Transverse colon (tissue), 4 donors: ENCODE measurements around the gene SOX8. TPM values are rescaled to one million over a fixed set of nuclear protein-coding genes. Genes with fewer than 3 reads are reported as not detected.

Experiments
- DNase-seq: peaks from one replicate; pipeline ENCODE4 v3.0.0-alpha.2; 2019
- H3K27ac ChIP-seq, 4 donors: fragments of 200-600 bp; sonication (generic); 2 replicates each; pipeline ENCODE4 v1.5.1; 2016 to 2018; ENCODE audit warnings: inconsistent platforms in 4 of 4
- H3K27me3 ChIP-seq: fragments of 200-600 bp; sonication (generic); 2 replicates; pipeline ENCODE4 v1.5.1; 2017; ENCODE audit warnings: inconsistent platforms
- H3K36me3 ChIP-seq, 4 donors: fragments of 200-600 bp; sonication (generic); 2 replicates each; pipeline ENCODE4 v1.5.1; 2017 to 2019; ENCODE audit warnings: inconsistent platforms in 4 of 4
- H3K4me1 ChIP-seq, 4 donors: fragments of 200-600 bp; sonication (generic); 2 replicates each; pipeline ENCODE4 v1.5.1; 2017 to 2020; ENCODE audit warnings: inconsistent platforms in 4 of 4
- H3K4me3 ChIP-seq, 4 donors: fragments of 200-600 bp; sonication (generic); 1 replicate in 1 of 4; 2 replicates in 3 of 4; pipeline versions ENCODE4 v1.5.1 to v1.6.1; 2017 to 2019; ENCODE audit warnings: inconsistent platforms in 4 of 4
- H3K9me3 ChIP-seq, 2 donors: fragments of 200-600 bp; sonication (generic); 2 replicates each; pipeline ENCODE4 v1.5.1; 2017 to 2019; ENCODE audit warnings: inconsistent platforms in 2 of 2
- CTCF ChIP-seq, 5 experiments: fragments of 200-600 bp in 3 of 5; fragments of 450-650 bp in 2 of 5; sonication (generic) in 3 of 5; IDR thresholded peaks; 1 replicate in 2 of 5; 2 replicates in 3 of 5; pipeline ENCODE4 v1.5.1; 2016 to 2017; ENCODE audit warnings: antibody characterized with exemption in 5 of 5, inconsistent platforms in 3 of 5, mild to moderate bottlenecking in 2 of 5, moderate library complexity in 1 of 5
- EP300 ChIP-seq: sonication (generic); formaldehyde crosslinking; IDR thresholded peaks from one replicate; pipeline ENCODE4 v1.6.1; 2017; ENCODE audit warnings: antibody characterized with exemption, low read depth
- POLR2A ChIP-seq: fragments of 450-650 bp; IDR thresholded peaks from one replicate; pipeline ENCODE4 v1.6.1; 2016; ENCODE audit warnings: antibody characterized with exemption, mild to moderate bottlenecking, moderate library complexity
- POLR2AphosphoS5 ChIP-seq, 3 donors: sonication (generic); formaldehyde crosslinking; IDR thresholded peaks; one replicate each; pipeline ENCODE4 v1.6.1; 2016; ENCODE audit warnings: antibody characterized with exemption in 3 of 3
- WGBS, 2 donors: methylation state at CpG; one replicate each; pipeline ENCODE4 v1.1.5; 2018; ENCODE audit warnings: low coverage in 1 of 2; 5-methylcytosine and 5-hydroxymethylcytosine counted together
- in situ Hi-C, 4 donors: fragments of 200-750 bp; cut with MboI; loops; one replicate each; pipeline versions ENCODE4 v1.15.0 to v1.15.1; 2017; ENCODE audit warnings: low sequenced_read_pairs in 3 of 4, low pct_ligation_motif_present in 1 of 4, low pct_unique_long_range_greater_than_20kb in 1 of 4
- intact Hi-C: fragments of 100-400 bp; cut with DNase I; formaldehyde crosslinking; loops from one replicate; pipeline ENCODE4 v1.15.1; 2023; ENCODE audit warnings: low total_unique reads
- total RNA-seq, 4 donors: library from RNA; depleted of rRNA; stranded (reverse); fragments of >200 nt; gene quantifications; one replicate each; pipeline ENCODE4 v1.1.0, GENCODE V29; 2016

SOX8 gene
- total RNA-seq, 4 donors from 2014 or later = 0.37 to 1.9 (median 0.50) TPM

- 90% methylated on average over 22 of the region's 22 CpGs; no CpG with 5 or more reads in 1 of the 2 donors for WGBS, 2 donors
- DNase-seq = no peak
Observed at GRCh38 chr16:1027501-1027815, 45.9 kb downstream of the SOX8 start.

GRCh38 chr16:1028056-1028455 is 46.5 kb downstream of the SOX8 start:
- TF ChIP-seq CTCF (IDR thresholded peaks at IDR 0.05) (no peak), POLR2AphosphoS5 (IDR thresholded peaks at IDR 0.05) (no peak), EP300 (no peak)
- Histone ChIP-seq H3K4me1 (no peaks in the 10 kb centered on the region), H3K27ac (no peak overlapping the region), H3K36me3 (no peaks in the 10 kb centered on the region), H3K9me3 (no peaks in the 10 kb centered on the region), H3K4me3 (no peak overlapping the region), H3K27me3 (peaks cover 42% of the 10 kb centered on the region)
- 63% methylated on average over 15 of the region's 15 CpGs; no CpG with 5 or more reads in 1 of the 2 donors for WGBS, 2 donors
- DNase-seq = no peak
- in situ Hi-C loops (no loop called here), intact Hi-C loops (no loop called here)

More at GRCh38 chr16:1027501-1027815, 45.9 kb downstream of the SOX8 start:
- Histone ChIP-seq H3K4me1 (no peaks in the 10 kb centered on the region), H3K27ac (no peak overlapping the region), H3K36me3 (no peaks in the 10 kb centered on the region), H3K4me3 (no peak overlapping the region), H3K9me3 (no peaks in the 10 kb centered on the region), H3K27me3 (peaks cover 45% of the 10 kb centered on the region)
- intact Hi-C loops = no loop called here
- TF ChIP-seq EP300 (no peak), POLR2AphosphoS5 (IDR thresholded peaks at IDR 0.05) (no peak), CTCF (IDR thresholded peaks at IDR 0.05) (no peak), POLR2A (no peak)
- in situ Hi-C loops = no loop called here

GRCh38 chr16:1028524-1029258 is 47.1 kb downstream of the SOX8 start:
- DNase-seq = no peak
- Histone ChIP-seq H3K4me3 (no peak overlapping the region), H3K27ac (no peak overlapping the region), H3K36me3 (no peaks in the 10 kb centered on the region), H3K4me1 (no peaks in the 10 kb centered on the region), H3K27me3 (peaks cover 36% of the 10 kb centered on the region), H3K9me3 (no peaks in the 10 kb centered on the region)
- TF ChIP-seq EP300 = no peak
- no peak for TF ChIP-seq POLR2A
- TF ChIP-seq POLR2AphosphoS5 (IDR thresholded peaks at IDR 0.05) = no peak
- TF ChIP-seq CTCF (IDR thresholded peaks at IDR 0.05) = no peak
- 46% methylated on average over 17 of the region's 39 CpGs; no CpG with 5 or more reads in 1 of the 2 donors for WGBS, 2 donors
- in situ Hi-C loops = no loop called here
- intact Hi-C loops = no loop called here

GRCh38 chr16:1029259-1029545 is 47.6 kb downstream of the SOX8 start:
- Histone ChIP-seq H3K27ac (no peak overlapping the region), H3K4me3 (no peak overlapping the region), H3K4me1 (no peaks in the 10 kb centered on the region), H3K36me3 (no peaks in the 10 kb centered on the region), H3K27me3 (peaks cover 33% of the 10 kb centered on the region), H3K9me3 (no peaks in the 10 kb centered on the region)
- intact Hi-C loops (no loop called here), in situ Hi-C loops (no loop called here)
- TF ChIP-seq CTCF (IDR thresholded peaks at IDR 0.05) (no peak), EP300 (no peak), POLR2A (no peak), POLR2AphosphoS5 (IDR thresholded peaks at IDR 0.05) (no peak)
- WGBS, 2 donors = 75% methylated on average over 13 of the region's 14 CpGs; no CpG with 5 or more reads in 1 of the 2 donors
- no peak for DNase-seq
